K562 (cell line): ENCODE data around the gene SELPLG.

Source experiments
- ZNF121 ChIP-seq: sonication (generic); formaldehyde crosslinking; conservative IDR thresholded peaks from 2 replicates; pipeline ENCODE4 v1.8.0; 2022; ENCODE audit warnings: missing genetic modification reagents
- ZNF24 ChIP-seq: fragments of 450-650 bp; IDR thresholded peaks from 2 replicates; pipeline ENCODE4 v1.6.1; 2016

DNA sequence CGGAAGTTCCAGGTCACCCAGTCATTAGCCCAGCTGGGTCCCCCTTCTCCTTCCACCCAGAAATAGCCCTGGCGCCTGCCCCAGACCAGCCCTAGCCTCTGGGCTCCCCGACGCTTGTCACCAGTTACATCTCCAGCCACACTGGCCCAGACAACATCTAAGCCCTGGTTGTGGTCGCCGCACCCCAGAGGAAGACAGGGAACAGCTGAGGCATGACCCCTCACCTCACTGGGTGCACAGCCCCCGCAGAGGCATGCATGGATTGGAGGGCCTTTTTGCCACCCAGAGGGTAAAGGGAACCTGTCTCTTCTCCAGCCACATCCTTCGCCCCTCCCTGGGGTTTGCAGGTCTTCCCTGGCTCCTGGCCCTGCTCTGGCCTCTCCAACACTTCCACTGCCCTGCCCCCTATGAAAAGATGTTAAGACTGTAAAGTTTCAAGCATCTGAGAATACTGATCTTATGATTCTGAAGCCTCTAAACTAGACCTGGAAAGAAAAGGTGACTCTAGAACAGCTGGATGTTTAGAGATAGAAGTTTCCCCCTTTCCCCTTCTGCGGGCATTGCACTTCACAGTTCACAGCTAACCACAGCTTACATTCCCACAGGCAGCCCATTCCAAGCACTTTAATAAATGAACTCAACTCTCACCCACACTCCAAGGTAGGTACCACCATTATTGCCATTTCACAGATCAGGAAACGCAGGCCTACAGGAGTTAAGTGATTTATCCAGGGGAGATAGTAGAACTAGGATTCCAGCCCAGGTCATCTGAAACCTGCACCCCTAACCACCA is 50.5 kb downstream of the SELPLG start:
- TF ChIP-seq ZNF24 (no peak), ZNF121 (CRISPR knock-in tag) (no peak)
